ENCODE measurements around the gene RPS2.

The RPS2 gene

GRCh38 chr16:1914988-1915387, 49.6 kb downstream of the RPS2 start:
- peaks cover 0 to 4% of the 10 kb centered on the region in 2 experiments for H3K4me1 ChIP-seq (ENCODE audit: control insufficient read depth in 1 of 2, insufficient read depth in 2 of 2, low read length in 2 of 2)
- H3K14ac ChIP-seq (ENCODE audit: low read length) = no peak overlapping the region
- H3K79me1 ChIP-seq (ENCODE audit: low read length) = no peaks in the 10 kb centered on the region
- H3K27me3 ChIP-seq (ENCODE audit: insufficient read depth, low read length) = peaks cover 42% of the 10 kb centered on the region
- no peak overlapping the region for H2AK5ac ChIP-seq (ENCODE audit: low read length)
- no peak overlapping the region for H3K9ac ChIP-seq (ENCODE audit: low read length)
- H3K27ac ChIP-seq (ENCODE audit: low read depth, low read length) = no peak overlapping the region
- H3K9me3 ChIP-seq (ENCODE audit: insufficient read depth, low read depth, low read length) = peaks cover 5% of the 10 kb centered on the region
- H3K18ac ChIP-seq (ENCODE audit: low read length) = no peak overlapping the region
- H3K23ac ChIP-seq (ENCODE audit: low read length) = no peak overlapping the region
- no peak overlapping the region for H4K91ac ChIP-seq (ENCODE audit: low read depth, low read length)
- no peak for DNase-seq
- H3K4me3 ChIP-seq (ENCODE audit: low read depth, low read length) = no peak overlapping the region
- no peak overlapping the region for H2AFZ ChIP-seq (ENCODE audit: insufficient read depth, low read length, poor library complexity)
- H3K4ac ChIP-seq (ENCODE audit: low read depth, low read length) = no peak overlapping the region
- no CpG with 5 or more reads among the region's 8 CpGs for WGBS (ENCODE audit: extremely low coverage, insufficient coverage, insufficient read length)
- H3K79me2 ChIP-seq (ENCODE audit: control insufficient read depth, insufficient read depth, low read length, poor library complexity) = no peaks in the 10 kb centered on the region
- H2BK5ac ChIP-seq (ENCODE audit: low read depth, low read length, poor library complexity) = no peak overlapping the region
- H3K36me3 ChIP-seq (ENCODE audit: control insufficient read depth in 1 of 2, insufficient read depth in 2 of 2, low read length in 2 of 2) = no peaks in the 10 kb centered on the region
- H4K12ac ChIP-seq (ENCODE audit: low read depth, low read length) = no peak overlapping the region
- no peak overlapping the region for H2BK120ac ChIP-seq (ENCODE audit: insufficient read depth, low read length, poor library complexity)
- H4K8ac ChIP-seq (ENCODE audit: low read depth, low read length) = no peak overlapping the region
- H2BK12ac ChIP-seq (ENCODE audit: low read length) = no peak overlapping the region
- no peak overlapping the region for H3K4me2 ChIP-seq (ENCODE audit: low read length)

GRCh38 chr16:1914084-1914608, 50.5 kb downstream of the RPS2 start:
- DNase-seq = no peak
- peaks cover 0 to 4% of the 10 kb centered on the region in 2 experiments for H3K4me1 ChIP-seq (ENCODE audit: control insufficient read depth in 1 of 2, insufficient read depth in 2 of 2, low read length in 2 of 2)
- peaks cover 33% of the 10 kb centered on the region for H3K27me3 ChIP-seq (ENCODE audit: insufficient read depth, low read length)
- no peak overlapping the region for H4K91ac ChIP-seq (ENCODE audit: low read depth, low read length)
- no peak overlapping the region for H3K4me3 ChIP-seq (ENCODE audit: low read depth, low read length)
- H3K27ac ChIP-seq (ENCODE audit: low read depth, low read length) = no peak overlapping the region
- no peak overlapping the region for H3K14ac ChIP-seq (ENCODE audit: low read length)
- H3K9ac ChIP-seq (ENCODE audit: low read length) = no peak overlapping the region
- no peak overlapping the region for H3K4ac ChIP-seq (ENCODE audit: low read depth, low read length)
- H4K8ac ChIP-seq (ENCODE audit: low read depth, low read length) = no peak overlapping the region
- no peak overlapping the region for H2BK12ac ChIP-seq (ENCODE audit: low read length)
- no peak overlapping the region for H2AK5ac ChIP-seq (ENCODE audit: low read length)
- H2AFZ ChIP-seq (ENCODE audit: insufficient read depth, low read length, poor library complexity) = no peak overlapping the region
- no peak overlapping the region for H2BK5ac ChIP-seq (ENCODE audit: low read depth, low read length, poor library complexity)
- no peaks in the 10 kb centered on the region for H3K36me3 ChIP-seq (ENCODE audit: control insufficient read depth in 1 of 2, insufficient read depth in 2 of 2, low read length in 2 of 2)
- no peaks in the 10 kb centered on the region for H3K79me2 ChIP-seq (ENCODE audit: control insufficient read depth, insufficient read depth, low read length, poor library complexity)
- H3K9me3 ChIP-seq (ENCODE audit: insufficient read depth, low read depth, low read length) = peaks cover 3% of the 10 kb centered on the region
- H3K4me2 ChIP-seq (ENCODE audit: low read length) = no peak overlapping the region
- no peak overlapping the region for H3K18ac ChIP-seq (ENCODE audit: low read length)
- H3K23ac ChIP-seq (ENCODE audit: low read length) = no peak overlapping the region
- H4K12ac ChIP-seq (ENCODE audit: low read depth, low read length) = no peak overlapping the region
- H2BK120ac ChIP-seq (ENCODE audit: insufficient read depth, low read length, poor library complexity) = no peak overlapping the region
- WGBS (ENCODE audit: extremely low coverage, insufficient coverage, insufficient read length) = no CpG with 5 or more reads among the region's 15 CpGs
- H3K79me1 ChIP-seq (ENCODE audit: low read length) = no peaks in the 10 kb centered on the region

DNA sequence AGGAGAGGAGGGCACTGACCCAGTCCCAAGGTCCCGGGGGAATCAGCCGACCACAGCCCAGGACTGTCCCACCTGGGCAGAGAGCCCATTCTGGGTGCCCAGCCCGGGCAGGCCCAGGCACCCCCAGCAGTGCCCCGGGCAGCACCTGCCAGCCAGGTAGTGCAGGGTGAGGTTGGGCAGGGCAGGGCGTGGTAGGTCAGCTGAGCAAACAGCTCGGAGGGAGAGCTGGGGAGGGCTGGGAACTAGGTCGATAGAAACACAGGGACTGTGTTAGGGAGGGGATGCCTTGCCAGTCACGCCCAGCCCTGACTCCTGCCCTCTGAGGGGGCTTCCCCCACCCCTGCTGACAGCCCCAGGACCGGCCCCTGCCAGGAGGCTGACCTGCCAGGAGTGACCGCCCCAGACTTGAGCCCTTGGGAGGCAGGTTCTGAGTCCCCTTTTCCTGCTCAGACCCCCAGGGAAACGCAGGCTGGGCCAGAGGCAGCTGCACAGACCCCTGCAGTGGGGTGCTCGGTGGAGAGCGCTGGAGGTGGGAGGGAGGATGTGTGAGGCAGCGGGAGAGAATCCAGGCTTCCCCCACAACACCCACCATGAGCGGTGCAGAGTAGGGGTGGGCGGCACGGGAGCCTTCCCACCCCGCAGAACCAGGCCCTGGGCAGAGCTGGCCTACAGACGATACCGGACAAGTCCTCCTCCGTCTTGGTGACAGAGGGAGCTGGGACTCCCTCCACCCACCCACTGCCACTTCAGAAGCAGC, 51.1 kb downstream of the RPS2 start:
- H2BK12ac ChIP-seq (ENCODE audit: low read length) = no peak overlapping the region
- H3K14ac ChIP-seq (ENCODE audit: low read length) = no peak overlapping the region
- no peak overlapping the region for H4K8ac ChIP-seq (ENCODE audit: low read depth, low read length)
- no peaks in the 10 kb centered on the region for H3K36me3 ChIP-seq (ENCODE audit: control insufficient read depth in 1 of 2, insufficient read depth in 2 of 2, low read length in 2 of 2)
- no peak overlapping the region for H2AK5ac ChIP-seq (ENCODE audit: low read length)
- H3K9me3 ChIP-seq (ENCODE audit: insufficient read depth, low read depth, low read length) = peaks cover 2% of the 10 kb centered on the region
- H3K79me1 ChIP-seq (ENCODE audit: low read length) = no peaks in the 10 kb centered on the region
- no peak overlapping the region for H3K18ac ChIP-seq (ENCODE audit: low read length)
- no peak overlapping the region for H4K12ac ChIP-seq (ENCODE audit: low read depth, low read length)
- peaks cover 27% of the 10 kb centered on the region for H3K27me3 ChIP-seq (ENCODE audit: insufficient read depth, low read length)
- H3K23ac ChIP-seq (ENCODE audit: low read length) = no peak overlapping the region
- no CpG with 5 or more reads among the region's 21 CpGs for WGBS (ENCODE audit: extremely low coverage, insufficient coverage, insufficient read length)
- H3K4me1 ChIP-seq (ENCODE audit: control insufficient read depth in 1 of 2, insufficient read depth in 2 of 2, low read length in 2 of 2) = peaks cover 0 to 1% of the 10 kb centered on the region in 2 experiments
- no peak overlapping the region for H3K4ac ChIP-seq (ENCODE audit: low read depth, low read length)
- no peak overlapping the region for H2AFZ ChIP-seq (ENCODE audit: insufficient read depth, low read length, poor library complexity)
- no peaks in the 10 kb centered on the region for H3K79me2 ChIP-seq (ENCODE audit: control insufficient read depth, insufficient read depth, low read length, poor library complexity)
- H4K91ac ChIP-seq (ENCODE audit: low read depth, low read length) = no peak overlapping the region
- no peak overlapping the region for H3K27ac ChIP-seq (ENCODE audit: low read depth, low read length)
- no peak overlapping the region for H3K9ac ChIP-seq (ENCODE audit: low read length)
- H2BK5ac ChIP-seq (ENCODE audit: low read depth, low read length, poor library complexity) = no peak overlapping the region
- no peak overlapping the region for H2BK120ac ChIP-seq (ENCODE audit: insufficient read depth, low read length, poor library complexity)
- no peak overlapping the region for H3K4me3 ChIP-seq (ENCODE audit: low read depth, low read length)
- H3K4me2 ChIP-seq (ENCODE audit: low read length) = no peak overlapping the region
- DNase-seq = no peak

DNA sequence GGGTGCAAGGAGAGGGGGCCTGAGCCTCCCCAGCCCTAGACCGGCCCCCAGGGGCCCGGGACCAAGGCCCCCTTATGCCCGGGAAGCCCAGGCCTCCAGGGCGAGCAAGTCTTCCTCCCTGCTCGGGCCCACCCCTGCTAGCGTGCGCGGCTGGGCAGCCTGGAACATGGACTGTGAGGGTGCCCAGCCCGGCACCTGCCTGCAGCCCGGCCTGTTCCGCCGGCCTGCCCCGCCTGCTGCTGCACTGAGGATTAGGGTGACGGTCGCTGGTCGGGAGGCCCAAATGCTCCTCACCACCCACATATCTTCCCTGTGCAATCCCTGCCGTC, 52.4 kb downstream of the RPS2 start:
- Histone ChIP-seq H3K9me3 (ENCODE audit: insufficient read depth, low read depth, low read length) (no peaks in the 10 kb centered on the region), H3K27me3 (ENCODE audit: insufficient read depth, low read length) (peaks cover 16% of the 10 kb centered on the region), H3K14ac (ENCODE audit: low read length) (no peak overlapping the region), H3K9ac (ENCODE audit: low read length) (no peak overlapping the region), H2BK5ac (ENCODE audit: low read depth, low read length, poor library complexity) (no peak overlapping the region), H3K79me1 (ENCODE audit: low read length) (no peaks in the 10 kb centered on the region), H3K4me3 (ENCODE audit: low read depth, low read length) (no peak overlapping the region), H2BK120ac (ENCODE audit: insufficient read depth, low read length, poor library complexity) (no peak overlapping the region), H3K4me2 (ENCODE audit: low read length) (no peak overlapping the region), H4K91ac (ENCODE audit: low read depth, low read length) (no peak overlapping the region), H2BK12ac (ENCODE audit: low read length) (no peak overlapping the region), H3K4ac (ENCODE audit: low read depth, low read length) (no peak overlapping the region), H3K79me2 (ENCODE audit: control insufficient read depth, insufficient read depth, low read length, poor library complexity) (no peaks in the 10 kb centered on the region), H3K36me3 (ENCODE audit: control insufficient read depth in 1 of 2, insufficient read depth in 2 of 2, low read length in 2 of 2) (no peaks in the 10 kb centered on the region), H3K4me1 (ENCODE audit: control insufficient read depth in 1 of 2, insufficient read depth in 2 of 2, low read length in 2 of 2) (no peaks in the 10 kb centered on the region), H3K27ac (ENCODE audit: low read depth, low read length) (no peak overlapping the region), H3K23ac (ENCODE audit: low read length) (no peak overlapping the region), H2AFZ (ENCODE audit: insufficient read depth, low read length, poor library complexity) (no peak overlapping the region), H4K12ac (ENCODE audit: low read depth, low read length) (no peak overlapping the region), H4K8ac (ENCODE audit: low read depth, low read length) (no peak overlapping the region), H2AK5ac (ENCODE audit: low read length) (no peak overlapping the region), H3K18ac (ENCODE audit: low read length) (no peak overlapping the region)
- no peak for DNase-seq
- WGBS (ENCODE audit: extremely low coverage, insufficient coverage, insufficient read length) = no CpG with 5 or more reads among the region's 17 CpGs

Data from trophoblast cell (in vitro differentiated cells and primary cell).